GM19238 (cell line): ENCODE data around the gene SHLD1.

Source experiments
- DNase-seq: peaks from one replicate; pipeline ENCODE4 v3.0.0; 2011; ENCODE audit warnings: low spot score; ENCODE audit not compliant: insufficient read length

The SHLD1 gene

GRCh38 chr20:5845681-5846615 is 95.7 kb downstream of the SHLD1 start:
- no peak for DNase-seq

DNA sequence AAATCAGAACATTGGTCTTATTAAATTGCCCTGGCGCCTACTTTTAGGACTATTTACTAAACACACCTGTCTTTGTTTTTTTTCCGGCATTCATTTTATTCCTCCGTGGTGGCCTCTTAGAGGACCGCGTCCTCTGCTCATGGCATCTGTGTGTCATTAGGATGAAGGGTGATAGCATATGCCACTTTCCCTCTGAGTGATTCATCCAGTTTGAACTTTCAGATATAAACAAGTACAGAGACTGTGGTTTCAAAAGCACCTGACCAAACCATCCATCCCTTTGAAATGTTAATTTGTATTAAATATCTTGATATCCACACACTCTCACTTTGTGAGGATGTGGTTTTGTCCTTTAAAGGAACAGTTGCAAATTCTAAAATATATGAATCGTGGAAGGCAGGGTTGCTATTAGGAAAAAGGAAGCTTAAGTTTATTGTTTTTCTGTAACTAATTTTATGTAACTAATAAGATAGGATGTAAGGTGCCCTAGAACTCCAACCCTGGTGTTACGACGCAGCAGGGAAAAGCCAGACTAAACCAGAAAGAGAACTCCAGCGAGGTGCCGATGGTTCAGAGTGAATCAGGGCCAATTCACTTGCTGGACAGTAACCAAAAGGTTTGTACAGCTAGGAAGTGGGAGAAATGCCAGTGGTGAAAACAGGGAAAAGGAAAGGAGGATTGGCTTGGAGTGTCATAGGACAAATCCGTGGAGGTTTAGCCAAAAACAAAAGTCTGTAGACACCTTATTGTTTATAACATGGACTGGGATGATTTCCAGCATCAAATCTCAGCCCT is 98.7 kb downstream of the SHLD1 start:
- DNase-seq: no peak

GRCh38 chr20:5855939-5856338 is 105.7 kb downstream of the SHLD1 start:
- no peak for DNase-seq

DNA sequence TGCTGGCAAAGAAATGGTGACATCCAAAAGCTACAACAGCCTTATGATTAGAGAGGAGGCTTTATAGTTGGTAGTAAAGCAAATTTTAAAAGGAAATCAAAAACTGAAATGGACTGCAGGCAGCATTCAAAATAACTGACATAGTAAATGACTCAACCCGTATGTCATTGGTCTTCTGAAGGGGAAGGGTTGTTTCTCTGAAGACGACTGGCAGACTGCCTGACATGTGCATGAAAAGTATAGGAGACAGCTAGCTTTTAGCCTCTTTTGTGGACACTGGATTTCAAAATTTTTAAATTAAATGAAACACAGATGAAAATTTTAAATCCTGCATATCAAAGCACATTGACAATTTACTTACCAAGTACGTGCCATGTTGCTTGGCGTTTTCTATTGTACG is 109.4 kb downstream of the SHLD1 start:
- DNase-seq: no peak

DNA sequence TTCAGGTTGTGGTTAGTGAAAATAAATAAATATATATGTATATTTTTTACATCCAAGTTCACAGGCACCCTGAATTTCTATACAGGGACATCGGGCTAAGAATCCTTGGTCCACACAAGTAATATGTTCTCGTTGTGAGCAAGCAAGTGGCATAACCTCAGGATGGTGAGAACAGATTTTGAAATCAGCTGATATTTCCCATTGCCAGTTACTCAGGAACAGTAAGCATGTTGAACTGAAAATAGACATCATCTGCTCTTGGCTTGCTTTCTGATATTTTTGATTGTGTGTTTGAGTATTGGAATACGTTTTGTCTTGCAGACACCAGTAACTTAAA is 112.5 kb downstream of the SHLD1 start:
- no peak for DNase-seq

GRCh38 chr20:5863040-5863833 is 113.0 kb downstream of the SHLD1 start:
- no peak for DNase-seq

DNA sequence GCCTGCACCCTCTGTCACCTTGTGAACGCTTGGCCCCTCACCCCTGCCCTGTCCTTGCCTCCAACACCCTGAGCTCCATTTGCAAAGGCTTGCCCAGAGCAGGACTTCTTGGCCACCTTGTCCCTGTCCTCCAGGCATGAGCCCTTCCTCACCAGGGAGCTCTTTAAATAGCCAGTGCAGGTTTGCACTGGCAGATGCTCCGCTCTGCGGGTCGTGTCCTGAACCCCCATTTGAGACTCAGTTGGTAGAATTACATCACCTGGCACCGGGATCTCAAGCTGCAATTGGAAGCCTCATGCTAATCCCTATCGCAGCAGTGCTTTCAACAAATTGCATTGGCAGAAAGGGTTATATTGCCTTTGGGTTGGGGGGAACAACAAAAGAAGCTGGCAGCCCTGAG is 114.2 kb downstream of the SHLD1 start:
- no peak for DNase-seq

DNA sequence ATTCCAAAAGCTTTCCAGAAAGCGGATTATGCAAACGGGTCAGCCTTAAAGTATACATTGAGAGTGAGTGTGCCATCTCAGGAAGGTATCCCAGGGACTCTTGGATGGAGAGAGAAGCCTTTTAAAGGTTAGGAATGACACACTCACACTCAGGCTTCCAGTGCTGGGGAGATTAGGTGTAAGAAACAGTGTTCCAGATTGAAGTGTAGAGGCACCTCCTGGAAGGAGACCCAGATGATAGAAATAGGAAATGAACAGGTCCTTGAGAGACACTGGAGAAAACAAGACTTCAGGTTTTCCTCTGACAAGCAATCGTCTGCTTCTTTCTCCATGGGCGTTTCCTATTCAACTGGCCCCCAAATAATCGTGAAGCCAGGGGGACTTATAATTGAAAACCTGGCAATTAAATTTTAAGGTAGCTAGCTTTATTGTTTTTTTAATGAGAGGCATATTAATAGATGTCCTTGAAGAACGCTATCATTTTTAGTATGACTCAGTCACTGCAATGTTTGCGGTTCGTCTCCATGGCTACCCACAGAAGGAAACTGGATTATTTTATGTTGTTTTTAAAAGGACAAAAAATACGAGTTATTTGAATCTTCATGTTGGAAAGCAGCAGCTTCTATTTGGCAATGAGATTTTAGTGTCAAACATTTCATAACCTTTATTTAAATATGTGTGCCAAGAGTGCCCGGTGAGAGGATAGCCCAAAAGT is 114.8 kb downstream of the SHLD1 start:
- DNase-seq: no peak

GRCh38 chr20:5865604-5866003 is 115.4 kb downstream of the SHLD1 start:
- no peak for DNase-seq

DNA sequence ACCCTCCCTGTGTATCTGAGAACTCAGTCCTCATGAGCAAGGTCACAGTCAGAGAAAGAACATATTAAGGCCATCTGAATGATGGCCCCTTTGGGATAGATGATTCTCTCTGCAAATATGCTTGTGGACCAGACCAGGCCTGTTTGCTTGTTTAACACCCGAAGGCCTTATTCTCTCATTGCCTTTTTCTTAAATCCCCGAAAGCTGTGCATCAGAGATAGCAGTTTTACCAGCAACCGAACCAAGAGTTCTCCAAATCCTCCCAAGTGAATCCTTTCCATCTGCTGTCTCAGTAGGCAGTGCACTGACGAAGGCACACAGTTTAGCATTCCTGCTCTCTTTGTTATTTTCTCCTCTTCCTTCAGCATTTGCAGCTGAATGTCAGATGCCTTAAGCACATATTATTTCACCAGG is 120.4 kb downstream of the SHLD1 start:
- DNase-seq: no peak

DNA sequence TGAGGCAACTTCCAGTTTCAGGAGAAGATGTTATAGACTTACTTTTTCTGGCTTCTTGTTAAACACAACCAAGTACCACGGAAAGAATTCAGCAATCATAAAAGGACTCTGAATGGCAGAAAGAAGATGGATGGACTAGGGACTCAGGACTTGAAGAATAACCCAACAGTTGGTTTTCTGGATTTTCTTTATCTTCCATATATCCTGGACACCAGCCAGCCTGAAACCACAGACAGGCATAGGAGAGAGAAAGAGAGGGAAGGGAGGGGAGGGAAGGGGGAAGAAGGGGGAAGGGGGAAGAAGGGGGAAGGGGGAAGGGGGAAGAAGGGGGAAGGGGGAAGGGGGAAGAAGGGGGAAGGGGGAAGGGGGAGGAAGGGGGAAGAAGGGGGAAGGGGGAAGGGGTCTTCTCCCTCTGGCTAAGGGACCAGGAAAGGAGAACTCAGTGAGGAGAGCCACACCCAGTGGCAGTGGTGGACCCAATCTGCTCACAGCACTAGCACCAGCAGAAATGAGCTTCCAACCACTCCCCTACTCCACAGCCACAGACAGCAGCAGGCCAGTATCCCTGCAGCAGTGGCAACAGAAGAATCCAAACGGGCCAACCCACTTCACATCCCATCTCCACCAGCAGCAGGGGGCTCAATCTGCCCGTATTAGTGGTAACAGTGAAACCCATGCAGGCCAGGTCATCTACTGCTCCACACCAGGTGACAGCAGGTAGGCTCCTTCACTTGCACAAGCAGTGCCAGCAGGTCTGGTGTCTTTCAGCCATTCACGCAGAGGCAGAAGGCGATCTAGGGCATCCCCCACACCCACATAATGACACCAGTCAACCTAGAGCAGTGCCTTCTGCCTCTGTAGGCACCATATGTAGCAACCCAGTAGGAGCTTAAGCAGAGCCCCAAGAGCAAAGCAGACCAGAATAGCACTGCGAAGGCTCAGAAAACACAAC is 121.5 kb downstream of the SHLD1 start:
- DNase-seq: no peak

GRCh38 chr20:5877128-5877527 is 126.9 kb downstream of the SHLD1 start:
- DNase-seq: no peak

GRCh38 chr20:5880326-5880725 is 130.1 kb downstream of the SHLD1 start:
- DNase-seq: no peak

GRCh38 chr20:5881703-5882102 is 131.5 kb downstream of the SHLD1 start:
- DNase-seq: no peak

DNA sequence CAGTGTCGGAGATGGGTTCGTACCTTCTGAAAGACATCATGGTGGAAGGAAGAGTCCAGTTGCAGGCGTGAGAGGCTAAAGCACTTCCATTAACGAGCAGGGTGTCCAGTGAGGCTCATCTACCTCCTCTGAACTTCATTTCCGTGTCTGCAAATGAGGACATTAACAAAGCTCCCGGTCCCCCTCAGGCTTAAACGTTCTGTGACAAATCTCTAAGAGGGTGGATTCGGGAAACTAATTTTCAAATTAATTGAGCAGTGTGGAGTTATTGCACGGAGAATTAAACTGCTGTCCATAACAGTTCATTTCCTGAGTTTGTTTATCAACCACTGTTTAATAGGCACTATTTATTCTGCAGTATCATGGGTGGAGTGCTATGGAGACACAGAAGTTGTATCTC is 132.0 kb downstream of the SHLD1 start:
- no peak for DNase-seq

GRCh38 chr20:5884465-5885335 is 134.5 kb downstream of the SHLD1 start:
- DNase-seq: no peak

GRCh38 chr20:5885866-5886265 is 135.7 kb downstream of the SHLD1 start:
- DNase-seq: no peak

- DNase-seq: no peak
Observed at GRCh38 chr20:5886788-5887187, 136.6 kb downstream of the SHLD1 start.

DNA sequence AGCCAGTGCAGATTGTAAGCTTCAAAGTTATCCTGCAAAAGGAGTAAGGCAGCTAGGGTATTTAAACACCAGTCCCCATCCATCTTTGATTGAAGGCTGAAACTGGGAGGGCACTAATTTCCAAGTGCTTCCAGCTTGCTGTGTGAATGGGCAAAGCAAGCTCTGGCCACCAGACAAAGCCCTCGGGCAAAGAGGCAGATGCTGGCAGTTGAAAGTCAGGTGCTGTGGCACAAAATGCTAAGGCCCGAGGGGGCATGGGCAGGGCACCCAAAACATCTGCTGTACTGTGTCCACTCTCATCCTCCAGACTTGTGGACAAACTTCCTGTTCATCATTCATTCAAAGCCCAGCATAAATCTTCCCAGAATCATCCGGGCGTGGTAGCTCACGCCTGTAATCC is 137.2 kb downstream of the SHLD1 start:
- no peak for DNase-seq
